ENCODE measurements around the gene XRCC1. TPM values are rescaled to one million over a fixed set of nuclear protein-coding genes. Genes with fewer than 3 reads are reported as not detected.
A peak's percentile ranks its signal among the peaks of the same experiment; 100 is the strongest.

The XRCC1 gene
- polyA plus RNA-seq, 1 donor from 2014 or later, result 18.6 TPM

DNA sequence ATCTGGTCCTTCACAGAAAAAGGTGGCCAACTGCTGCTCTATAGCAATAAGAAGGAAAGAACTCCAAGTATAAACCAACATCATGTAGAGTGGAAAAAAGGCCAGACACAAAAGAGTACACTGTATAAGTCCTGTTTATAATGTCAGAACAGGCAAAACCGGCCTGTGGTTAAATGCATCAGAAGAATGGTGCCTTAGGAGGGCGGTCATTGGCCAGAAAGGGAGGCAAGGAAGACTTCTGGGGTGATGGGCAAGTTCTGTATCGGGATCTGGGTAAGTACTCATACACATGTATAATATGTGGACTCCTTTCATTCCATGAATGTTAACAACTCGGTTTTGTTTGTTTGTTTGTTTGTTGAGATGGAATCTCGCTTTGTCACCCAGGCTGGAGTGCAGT is 52.4 kb downstream of the XRCC1 start:
- H3K9me2 ChIP-seq (ENCODE audit: insufficient read depth, low read length), result no peaks in the 10 kb centered on the region
- no peak overlapping the region for H3K27ac ChIP-seq (ENCODE audit: low read length)

DNA sequence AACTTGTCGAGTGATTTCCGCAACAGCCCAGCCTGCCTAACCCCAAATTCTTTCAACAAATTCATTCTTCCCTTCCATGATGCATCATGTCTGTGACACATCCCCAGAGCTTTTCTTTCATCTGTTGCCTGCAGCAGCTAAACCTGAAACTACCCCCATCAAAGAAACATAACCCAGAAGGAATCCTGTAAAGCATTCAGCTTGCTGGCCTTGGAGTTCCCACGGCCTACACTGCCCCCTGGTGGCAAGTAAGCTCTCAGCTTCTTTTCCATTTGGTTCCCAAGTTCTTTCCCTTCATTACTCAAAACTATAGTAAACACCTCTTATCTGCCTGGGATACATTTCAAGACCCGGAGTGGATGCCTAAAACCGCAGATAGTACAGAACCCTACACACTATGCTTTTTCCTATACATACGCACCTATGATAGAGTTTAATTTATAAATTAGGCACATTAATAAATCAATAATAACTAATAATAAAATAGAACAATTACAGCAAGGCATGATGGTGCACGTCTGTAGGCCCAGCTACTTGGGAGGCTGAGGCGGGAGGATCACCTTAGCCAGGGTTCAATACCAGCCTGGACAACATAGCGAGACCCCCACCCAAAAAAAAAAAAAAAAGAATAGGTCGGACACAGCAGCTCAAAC is 55.8 kb downstream of the XRCC1 start:
- H3K27ac ChIP-seq (ENCODE audit: low read length), result no peak overlapping the region
- H3K36me3 ChIP-seq (ENCODE audit: insufficient read depth, low read length), result no peaks in the 10 kb centered on the region
- no peaks in the 10 kb centered on the region for H3K27me3 ChIP-seq (ENCODE audit: insufficient read depth, low read depth, low read length)
- no peaks in the 10 kb centered on the region for H3K9me3 ChIP-seq (ENCODE audit: low read length)
- no peak overlapping the region for H2AFZ ChIP-seq (ENCODE audit: low read depth, low read length)
- no peak overlapping the region for H3K9ac ChIP-seq (ENCODE audit: low read length)
- H3K4me2 ChIP-seq (ENCODE audit: low read length), result no peak overlapping the region
- H4K20me1 ChIP-seq (ENCODE audit: insufficient read depth), result no peaks in the 10 kb centered on the region
- H3K4me3 ChIP-seq (ENCODE audit: low read length), result no peak overlapping the region
- no peaks in the 10 kb centered on the region for H3F3A ChIP-seq (ENCODE audit: insufficient read depth, low read length, poor library complexity, severe bottlenecking)
- no peaks in the 10 kb centered on the region for H3K9me2 ChIP-seq (ENCODE audit: insufficient read depth, low read length)
- H3K79me2 ChIP-seq (replicated peaks; ENCODE audit: insufficient read depth, low read length), result no peaks in the 10 kb centered on the region
- TF ChIP-seq TAF1 (IDR thresholded peaks at IDR 0.05; ENCODE audit: low read depth) (no peak), RAD21 (conservative IDR thresholded peaks at IDR 0.05) (peak; percentile 95), MXI1 (conservative IDR thresholded peaks at IDR 0.05; ENCODE audit: poor library complexity, severe bottlenecking) (no peak), POLR2AphosphoS5 (IDR thresholded peaks at IDR 0.05) (no peak), EZH2 (IDR thresholded peaks at IDR 0.05; ENCODE audit: borderline replicate concordance, insufficient read depth, low read length, poor library complexity, severe bottlenecking) (no peak), REST (IDR thresholded peaks at IDR 0.05; ENCODE audit: borderline replicate concordance) (no peak), SMC3 (conservative IDR thresholded peaks at IDR 0.05; ENCODE audit: poor library complexity) (peak; percentile 92), EP300 (conservative IDR thresholded peaks at IDR 0.05; ENCODE audit: poor library complexity, severe bottlenecking) (no peak)

More for the DNA sequence above, 52.4 kb downstream of the XRCC1 start:
- no peaks in the 10 kb centered on the region for H3K79me2 ChIP-seq (replicated peaks; ENCODE audit: insufficient read depth, low read length)
- no peak overlapping the region for H2AFZ ChIP-seq (ENCODE audit: low read depth, low read length)
- no peak overlapping the region for H3K9ac ChIP-seq (ENCODE audit: low read length)
- TF ChIP-seq EP300 (conservative IDR thresholded peaks at IDR 0.05; ENCODE audit: poor library complexity, severe bottlenecking), result no peak
- TF ChIP-seq POLR2AphosphoS5 (IDR thresholded peaks at IDR 0.05), result no peak
- no peak for TF ChIP-seq REST (IDR thresholded peaks at IDR 0.05; ENCODE audit: borderline replicate concordance)
- no peak for TF ChIP-seq TAF1 (IDR thresholded peaks at IDR 0.05; ENCODE audit: low read depth)
- no peak for TF ChIP-seq SMC3 (conservative IDR thresholded peaks at IDR 0.05; ENCODE audit: poor library complexity)
- no peak for TF ChIP-seq CTCF (IDR thresholded peaks at IDR 0.05; ENCODE audit: poor library complexity, severe bottlenecking)
- no peak for TF ChIP-seq MXI1 (conservative IDR thresholded peaks at IDR 0.05; ENCODE audit: poor library complexity, severe bottlenecking)
- no peak for TF ChIP-seq RAD21 (conservative IDR thresholded peaks at IDR 0.05)
- no peak for TF ChIP-seq EZH2 (IDR thresholded peaks at IDR 0.05; ENCODE audit: borderline replicate concordance, insufficient read depth, low read length, poor library complexity, severe bottlenecking)
- H3K4me2 ChIP-seq (ENCODE audit: low read length), result no peak overlapping the region
- no peaks in the 10 kb centered on the region for H3K36me3 ChIP-seq (ENCODE audit: insufficient read depth, low read length)
- H3F3A ChIP-seq (ENCODE audit: insufficient read depth, low read length, poor library complexity, severe bottlenecking), result no peaks in the 10 kb centered on the region
- H3K27me3 ChIP-seq (ENCODE audit: insufficient read depth, low read depth, low read length), result no peaks in the 10 kb centered on the region
- no peaks in the 10 kb centered on the region for H3K9me3 ChIP-seq (ENCODE audit: low read length)
- H4K20me1 ChIP-seq (ENCODE audit: insufficient read depth), result no peaks in the 10 kb centered on the region
- no peak overlapping the region for H3K4me3 ChIP-seq (ENCODE audit: low read length)

All from neural cell (in vitro differentiated cells).